ENCODE data around the gene ATRX. TPM values are rescaled to one million over a fixed set of nuclear protein-coding genes. Genes with fewer than 3 reads are reported as not detected.

The ATRX gene
- total RNA-seq, 4 donors from 2014 or later, result 34.7 to 75.9 (median 50.5) TPM

DNA sequence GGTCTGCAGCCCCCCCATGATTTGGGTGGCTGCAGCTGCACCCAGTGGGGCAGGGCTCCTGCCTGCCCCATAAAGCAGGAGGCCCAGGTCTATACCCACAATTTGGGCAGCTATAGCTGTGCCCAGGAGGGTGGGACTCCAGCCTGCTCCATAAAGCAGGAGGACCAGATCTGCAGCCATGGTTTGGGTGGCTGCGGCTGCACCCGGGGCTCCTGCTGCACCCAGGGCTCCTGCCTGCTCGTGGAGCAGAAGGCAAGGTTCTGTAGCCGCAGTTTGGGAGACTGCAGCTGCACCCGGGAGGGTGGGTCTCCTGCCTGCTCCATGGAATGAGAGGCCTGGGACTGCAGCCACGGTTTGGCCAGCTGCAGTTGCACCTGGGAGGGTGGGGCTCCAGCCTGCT lies 81.1 kb downstream of the ATRX start:
- no peak for ATAC-seq
- no peak for TF ChIP-seq POLR2A (IDR thresholded peaks at IDR 0.05)
- TF ChIP-seq, protein P1, sequence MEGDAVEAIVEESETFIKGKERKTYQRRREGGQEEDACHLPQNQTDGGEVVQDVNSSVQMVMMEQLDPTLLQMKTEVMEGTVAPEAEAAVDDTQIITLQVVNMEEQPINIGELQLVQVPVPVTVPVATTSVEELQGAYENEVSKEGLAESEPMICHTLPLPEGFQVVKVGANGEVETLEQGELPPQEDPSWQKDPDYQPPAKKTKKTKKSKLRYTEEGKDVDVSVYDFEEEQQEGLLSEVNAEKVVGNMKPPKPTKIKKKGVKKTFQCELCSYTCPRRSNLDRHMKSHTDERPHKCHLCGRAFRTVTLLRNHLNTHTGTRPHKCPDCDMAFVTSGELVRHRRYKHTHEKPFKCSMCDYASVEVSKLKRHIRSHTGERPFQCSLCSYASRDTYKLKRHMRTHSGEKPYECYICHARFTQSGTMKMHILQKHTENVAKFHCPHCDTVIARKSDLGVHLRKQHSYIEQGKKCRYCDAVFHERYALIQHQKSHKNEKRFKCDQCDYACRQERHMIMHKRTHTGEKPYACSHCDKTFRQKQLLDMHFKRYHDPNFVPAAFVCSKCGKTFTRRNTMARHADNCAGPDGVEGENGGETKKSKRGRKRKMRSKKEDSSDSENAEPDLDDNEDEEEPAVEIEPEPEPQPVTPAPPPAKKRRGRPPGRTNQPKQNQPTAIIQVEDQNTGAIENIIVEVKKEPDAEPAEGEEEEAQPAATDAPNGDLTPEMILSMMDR (IDR thresholded peaks at IDR 0.05 in 4 of 5, conservative IDR thresholded peaks at IDR 0.05 in 1 of 5), result no peak
- no peaks in the 10 kb centered on the region for H3K27me3 ChIP-seq
- H3K27ac ChIP-seq, result no peak overlapping the region
- H3K9me3 ChIP-seq, result no peaks in the 10 kb centered on the region
- intact Hi-C loops (cut with DNase I; ENCODE audit: low total_unique reads) (no loop called here), in situ Hi-C loops (cut with MboI; ENCODE audit: low sequenced_read_pairs in 4 of 4) (no loop called here)
- H3K4me3 ChIP-seq, result no peak overlapping the region
- no peaks in the 10 kb centered on the region for H3K36me3 ChIP-seq
- H3K4me1 ChIP-seq, result no peaks in the 10 kb centered on the region
- no peak for DNase-seq

DNA sequence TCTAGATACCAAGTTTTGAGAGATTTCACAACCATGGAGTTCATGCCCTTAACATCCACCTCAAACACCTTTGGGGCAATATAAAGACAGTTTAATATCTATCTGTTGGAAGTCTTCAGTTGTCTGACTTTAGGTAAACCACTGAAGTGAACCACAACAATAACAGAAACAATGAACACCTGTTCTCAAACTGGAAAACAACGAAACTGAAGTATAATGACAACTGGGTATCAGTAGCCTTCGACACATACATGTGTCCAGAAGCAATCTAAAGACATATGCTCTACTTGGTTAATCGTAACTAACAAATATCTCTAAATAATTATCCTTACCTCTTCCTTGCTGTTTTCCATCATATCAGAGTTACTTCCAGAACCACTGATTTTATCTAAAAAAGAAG lies 87.8 kb downstream of the ATRX start:
- no peaks in the 10 kb centered on the region for H3K4me1 ChIP-seq
- H3K27ac ChIP-seq, result no peak overlapping the region
- no peaks in the 10 kb centered on the region for H3K27me3 ChIP-seq
- TF ChIP-seq, protein P1 (IDR thresholded peaks at IDR 0.05 in 4 of 5, conservative IDR thresholded peaks at IDR 0.05 in 1 of 5), result no peak
- no peak for TF ChIP-seq POLR2A (IDR thresholded peaks at IDR 0.05)
- no peaks in the 10 kb centered on the region for H3K36me3 ChIP-seq
- H3K9me3 ChIP-seq, result no peaks in the 10 kb centered on the region
- ATAC-seq (no peak), DNase-seq (no peak)
- H3K4me3 ChIP-seq, result no peak overlapping the region
- intact Hi-C loops (cut with DNase I; ENCODE audit: low total_unique reads) (no loop called here), in situ Hi-C loops (cut with MboI; ENCODE audit: low sequenced_read_pairs in 4 of 4) (no loop called here)

GRCh38 chrX:77694491-77694890 lies 91.5 kb downstream of the ATRX start:
- Histone ChIP-seq H3K4me1 (no peaks in the 10 kb centered on the region), H3K4me3 (no peak overlapping the region), H3K36me3 (no peaks in the 10 kb centered on the region), H3K27me3 (no peaks in the 10 kb centered on the region), H3K9me3 (no peaks in the 10 kb centered on the region), H3K27ac (no peak overlapping the region)
- intact Hi-C loops (cut with DNase I; ENCODE audit: low total_unique reads) (no loop called here), in situ Hi-C loops (cut with MboI; ENCODE audit: low sequenced_read_pairs in 4 of 4) (no loop called here)
- DNase-seq (no peak), ATAC-seq (no peak)
- TF ChIP-seq, protein P1 (IDR thresholded peaks at IDR 0.05 in 4 of 5, conservative IDR thresholded peaks at IDR 0.05 in 1 of 5), result no peak
- no peak for TF ChIP-seq POLR2A (IDR thresholded peaks at IDR 0.05)

GRCh38 chrX:77693594-77693993 lies 92.4 kb downstream of the ATRX start:
- Histone ChIP-seq H3K27ac (no peak overlapping the region), H3K27me3 (no peaks in the 10 kb centered on the region), H3K36me3 (no peaks in the 10 kb centered on the region), H3K4me1 (no peaks in the 10 kb centered on the region), H3K4me3 (no peak overlapping the region), H3K9me3 (no peaks in the 10 kb centered on the region)
- in situ Hi-C loops (cut with MboI; ENCODE audit: low sequenced_read_pairs in 4 of 4) (no loop called here), intact Hi-C loops (cut with DNase I; ENCODE audit: low total_unique reads) (no loop called here)
- DNase-seq, result no peak
- no peak for ATAC-seq
- TF ChIP-seq, protein P1 (IDR thresholded peaks at IDR 0.05 in 4 of 5, conservative IDR thresholded peaks at IDR 0.05 in 1 of 5), result no peak
- no peak for TF ChIP-seq POLR2A (IDR thresholded peaks at IDR 0.05)

GRCh38 chrX:77691916-77692315 lies 94.1 kb downstream of the ATRX start:
- Histone ChIP-seq H3K27ac (no peak overlapping the region), H3K36me3 (no peaks in the 10 kb centered on the region), H3K4me3 (no peak overlapping the region), H3K4me1 (no peaks in the 10 kb centered on the region), H3K9me3 (no peaks in the 10 kb centered on the region), H3K27me3 (no peaks in the 10 kb centered on the region)
- ATAC-seq (no peak), DNase-seq (no peak)
- in situ Hi-C loops (cut with MboI; ENCODE audit: low sequenced_read_pairs in 4 of 4), result no loop called here
- TF ChIP-seq POLR2A (IDR thresholded peaks at IDR 0.05), result no peak
- TF ChIP-seq, protein P1 (IDR thresholded peaks at IDR 0.05 in 4 of 5, conservative IDR thresholded peaks at IDR 0.05 in 1 of 5), result no peak
- intact Hi-C loops (cut with DNase I; ENCODE audit: low total_unique reads), result no loop called here

All from gastrocnemius medialis (tissue), 4 donors.